Prostate gland (tissue), 2 donors: ENCODE results near the gene RYR2. TPM values are rescaled to one million over a fixed set of nuclear protein-coding genes. Genes with fewer than 3 reads are reported as not detected.

Experiments used
- DNase-seq: peaks from one replicate; pipeline ENCODE4 v3.0.0-alpha.2; 2019; ENCODE audit warnings: low spot score
- H3K27ac ChIP-seq, 2 donors: fragments of 200-600 bp; sonication (generic); 2 replicates each; pipeline ENCODE4 v1.5.1; 2017 to 2019
- H3K27me3 ChIP-seq: fragments of 200-600 bp; sonication (generic); replicated peaks from 2 replicates; pipeline ENCODE4 v1.5.1; 2019; ENCODE audit not compliant: insufficient read depth
- H3K36me3 ChIP-seq, 2 donors: fragments of 200-600 bp; sonication (generic); 1 replicate in 1 of 2; 2 replicates in 1 of 2; pipeline versions ENCODE4 v1.5.1 to v1.8.1; 2017 to 2019
- H3K4me1 ChIP-seq: fragments of 200-600 bp; sonication (generic); replicated peaks from 2 replicates; pipeline ENCODE4 v1.5.1; 2019
- H3K4me3 ChIP-seq, 2 donors: fragments of 200-600 bp; sonication (generic); 2 replicates each; pipeline ENCODE4 v1.5.1; 2017 to 2019
- H3K9me3 ChIP-seq: fragments of 200-600 bp; sonication (generic); 2 replicates; pipeline ENCODE4 v1.5.1; 2017
- CTCF ChIP-seq, 4 experiments: fragments of 200-600 bp in 2 of 4; fragments of 450-650 bp in 2 of 4; sonication (generic) in 2 of 4; IDR thresholded peaks; 1 replicate in 3 of 4; 2 replicates in 1 of 4; pipeline ENCODE4 v1.5.1; 2016 to 2019; ENCODE audit warnings: antibody characterized with exemption in 4 of 4, mild to moderate bottlenecking in 2 of 4, moderate library complexity in 2 of 4
- POLR2A ChIP-seq: fragments of 450-650 bp; IDR thresholded peaks from one replicate; pipeline ENCODE4 v1.6.1; 2016; ENCODE audit warnings: antibody characterized with exemption, mild to moderate bottlenecking
- POLR2AphosphoS5 ChIP-seq: sonication (generic); formaldehyde crosslinking; IDR thresholded peaks from one replicate; pipeline ENCODE4 v1.6.1; 2017; ENCODE audit warnings: antibody characterized with exemption
- WGBS: methylation state at CpG from one replicate; pipeline ENCODE4 v1.1.5; 2018; 5-methylcytosine and 5-hydroxymethylcytosine counted together
- intact Hi-C: fragments of 100-400 bp; cut with DNase I; formaldehyde crosslinking; loops from one replicate; pipeline ENCODE4 v1.14.2; 2022
- total RNA-seq, 2 donors: library from RNA; depleted of rRNA; stranded (reverse); fragments of >200 nt; gene quantifications; one replicate each; pipeline ENCODE4 v1.1.0, GENCODE V29; 2016

The RYR2 gene
- total RNA-seq, 2 donors from 2014 or later = 2.9 to 6.7 TPM

DNA sequence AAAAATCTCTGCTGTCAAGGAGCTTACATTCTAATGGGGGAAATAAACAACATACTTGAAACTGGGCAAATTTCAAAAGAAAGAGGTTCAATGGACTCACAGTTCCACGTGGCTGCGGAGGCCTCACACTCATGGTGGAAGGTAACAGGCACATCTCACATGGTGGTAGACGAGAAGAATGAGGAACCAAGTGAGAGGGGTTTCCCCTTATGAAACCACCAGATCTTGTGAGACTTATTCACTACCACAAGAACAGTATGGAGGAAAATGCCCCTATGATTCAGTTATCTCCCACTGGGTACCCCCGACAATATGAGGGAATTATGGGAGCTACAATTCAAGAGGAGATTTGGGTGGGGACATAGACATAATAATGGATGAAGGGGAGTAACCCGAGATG, 622.4 kb downstream of the RYR2 start:
- Histone ChIP-seq H3K27ac (no peak overlapping the region), H3K27me3 (no peaks in the 10 kb centered on the region), H3K9me3 (no peaks in the 10 kb centered on the region), H3K4me3 (no peak overlapping the region), H3K36me3 (no peaks in the 10 kb centered on the region), H3K4me1 (no peaks in the 10 kb centered on the region)
- no peak for DNase-seq
- TF ChIP-seq POLR2AphosphoS5 = no peak
- TF ChIP-seq POLR2A = no peak
- no peak for TF ChIP-seq CTCF (IDR thresholded peaks at IDR 0.05)
- WGBS = 93% methylated on average over 5 of the region's 5 CpGs
- intact Hi-C loops = no loop called here

- H3K9me3 ChIP-seq = no peaks in the 10 kb centered on the region
- intact Hi-C loops = no loop called here
- H3K36me3 ChIP-seq = no peaks in the 10 kb centered on the region
- WGBS = 46% methylated on average over 1 of the region's 1 CpG
- H3K4me3 ChIP-seq = no peak overlapping the region
- H3K27ac ChIP-seq = no peak overlapping the region
- no peak for DNase-seq
- no peaks in the 10 kb centered on the region for H3K4me1 ChIP-seq
- H3K27me3 ChIP-seq = no peaks in the 10 kb centered on the region
- no peak for TF ChIP-seq POLR2A
- no peak for TF ChIP-seq CTCF (IDR thresholded peaks at IDR 0.05)
- no peak for TF ChIP-seq POLR2AphosphoS5
Observed at GRCh38 chr1:237670302-237670701, 628.3 kb downstream of the RYR2 start.

DNA sequence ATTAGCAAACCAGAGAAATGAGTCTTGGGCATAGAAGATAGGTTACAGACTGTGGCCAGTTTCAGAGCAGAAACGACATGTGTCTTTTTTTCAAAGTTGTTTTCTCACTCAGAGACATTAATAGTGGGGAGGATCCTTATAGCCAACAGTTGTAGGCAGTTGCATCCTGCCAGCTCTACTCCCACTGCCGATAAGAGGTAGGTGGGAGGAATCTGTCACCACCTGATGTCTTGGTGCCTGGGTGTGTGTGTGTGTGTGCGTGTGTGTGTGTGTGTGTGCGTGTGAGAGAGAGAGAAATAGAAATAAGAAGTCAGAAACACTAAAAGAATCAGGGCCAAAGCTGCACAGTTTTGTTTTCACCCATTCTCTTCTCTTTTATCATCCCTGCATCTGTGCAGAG, 629.3 kb downstream of the RYR2 start:
- Histone ChIP-seq H3K4me1 (no peaks in the 10 kb centered on the region), H3K27ac (no peak overlapping the region), H3K9me3 (no peaks in the 10 kb centered on the region), H3K4me3 (no peak overlapping the region), H3K36me3 (no peaks in the 10 kb centered on the region), H3K27me3 (no peaks in the 10 kb centered on the region)
- TF ChIP-seq CTCF (IDR thresholded peaks at IDR 0.05) (no peak), POLR2AphosphoS5 (no peak), POLR2A (no peak)
- intact Hi-C loops = no loop called here
- no peak for DNase-seq
- 67% methylated on average over 4 of the region's 4 CpGs for WGBS

- Histone ChIP-seq H3K36me3 (no peaks in the 10 kb centered on the region), H3K9me3 (no peaks in the 10 kb centered on the region), H3K4me1 (no peaks in the 10 kb centered on the region), H3K27ac (no peak overlapping the region), H3K27me3 (no peaks in the 10 kb centered on the region), H3K4me3 (no peak overlapping the region)
- WGBS = 84% methylated on average over 6 of the region's 6 CpGs
- intact Hi-C loops = no loop called here
- DNase-seq = no peak
- TF ChIP-seq POLR2A (no peak), CTCF (IDR thresholded peaks at IDR 0.05) (no peak), POLR2AphosphoS5 (no peak)
Observed at GRCh38 chr1:237671935-237672334, 630.0 kb downstream of the RYR2 start.

DNA sequence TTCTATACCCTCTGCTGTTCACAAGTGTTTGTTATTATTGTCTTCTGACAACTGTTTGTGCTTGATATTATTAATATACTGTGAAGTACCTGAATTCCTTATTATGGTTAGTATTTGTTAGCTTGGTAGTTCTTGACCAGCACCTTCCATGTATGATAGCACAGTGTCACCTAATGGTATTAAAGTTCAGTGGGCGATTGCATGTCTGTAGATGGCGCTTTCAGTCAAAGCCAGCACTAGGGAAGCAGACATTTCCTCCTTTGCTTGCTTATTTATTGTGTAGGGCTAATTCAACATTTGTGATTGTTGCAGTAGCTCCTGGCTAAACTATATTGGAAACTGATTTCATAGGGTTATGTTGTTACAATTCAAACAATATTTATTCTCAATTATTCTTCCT, 630.8 kb downstream of the RYR2 start:
- DNase-seq = no peak
- WGBS = 62% methylated on average over 2 of the region's 2 CpGs
- Histone ChIP-seq H3K9me3 (no peaks in the 10 kb centered on the region), H3K27ac (no peak overlapping the region), H3K27me3 (no peaks in the 10 kb centered on the region), H3K36me3 (no peaks in the 10 kb centered on the region), H3K4me1 (no peaks in the 10 kb centered on the region), H3K4me3 (no peak overlapping the region)
- intact Hi-C loops = no loop called here
- TF ChIP-seq CTCF (IDR thresholded peaks at IDR 0.05) = no peak
- TF ChIP-seq POLR2A = no peak
- TF ChIP-seq POLR2AphosphoS5 = no peak
